ENCODE results near the gene FUT6.
A peak's percentile ranks its signal among the peaks of the same experiment; 100 is the strongest.

DNA sequence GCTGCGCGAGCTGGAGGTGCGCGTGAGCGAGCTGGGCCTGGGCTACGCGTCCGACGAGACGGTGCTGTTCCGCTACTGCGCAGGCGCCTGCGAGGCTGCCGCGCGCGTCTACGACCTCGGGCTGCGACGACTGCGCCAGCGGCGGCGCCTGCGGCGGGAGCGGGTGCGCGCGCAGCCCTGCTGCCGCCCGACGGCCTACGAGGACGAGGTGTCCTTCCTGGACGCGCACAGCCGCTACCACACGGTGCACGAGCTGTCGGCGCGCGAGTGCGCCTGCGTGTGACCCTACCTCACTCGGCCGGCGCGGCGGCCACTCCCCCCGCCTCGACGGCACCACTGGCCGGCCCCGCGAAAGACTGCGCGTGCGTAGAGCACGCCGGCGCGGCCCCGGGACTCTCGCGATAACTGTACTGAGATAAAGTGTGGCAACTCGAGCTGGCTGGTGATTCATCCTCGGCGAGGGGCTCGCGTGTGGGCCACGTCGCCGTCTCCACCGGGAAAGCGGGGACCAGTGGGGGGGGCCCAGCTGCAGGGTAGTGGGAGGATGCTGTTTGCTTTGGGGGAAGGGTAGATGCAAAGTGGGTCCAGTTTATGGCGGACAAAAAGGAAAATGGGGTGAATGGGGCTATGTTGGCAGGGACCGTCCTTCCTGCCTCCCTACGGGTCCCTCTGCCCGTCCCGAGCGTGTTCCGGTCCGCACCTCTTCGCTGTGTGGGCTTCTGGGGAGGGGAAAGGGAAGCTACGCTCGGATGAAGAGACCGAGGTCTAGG, 11.4 kb downstream of the FUT6 start:
- TF ChIP-seq, protein P1, sequence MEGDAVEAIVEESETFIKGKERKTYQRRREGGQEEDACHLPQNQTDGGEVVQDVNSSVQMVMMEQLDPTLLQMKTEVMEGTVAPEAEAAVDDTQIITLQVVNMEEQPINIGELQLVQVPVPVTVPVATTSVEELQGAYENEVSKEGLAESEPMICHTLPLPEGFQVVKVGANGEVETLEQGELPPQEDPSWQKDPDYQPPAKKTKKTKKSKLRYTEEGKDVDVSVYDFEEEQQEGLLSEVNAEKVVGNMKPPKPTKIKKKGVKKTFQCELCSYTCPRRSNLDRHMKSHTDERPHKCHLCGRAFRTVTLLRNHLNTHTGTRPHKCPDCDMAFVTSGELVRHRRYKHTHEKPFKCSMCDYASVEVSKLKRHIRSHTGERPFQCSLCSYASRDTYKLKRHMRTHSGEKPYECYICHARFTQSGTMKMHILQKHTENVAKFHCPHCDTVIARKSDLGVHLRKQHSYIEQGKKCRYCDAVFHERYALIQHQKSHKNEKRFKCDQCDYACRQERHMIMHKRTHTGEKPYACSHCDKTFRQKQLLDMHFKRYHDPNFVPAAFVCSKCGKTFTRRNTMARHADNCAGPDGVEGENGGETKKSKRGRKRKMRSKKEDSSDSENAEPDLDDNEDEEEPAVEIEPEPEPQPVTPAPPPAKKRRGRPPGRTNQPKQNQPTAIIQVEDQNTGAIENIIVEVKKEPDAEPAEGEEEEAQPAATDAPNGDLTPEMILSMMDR (IDR thresholded peaks at IDR 0.05) = no peak
- peak; percentile 65 to 84 (median 81) for TF ChIP-seq POLR2A (IDR thresholded peaks at IDR 0.05)
